ENCODE data around the gene CARMIL1.
"Not testable (repeated sequence)": the region's sequence is repeated elsewhere in the genome, so short reads cannot be mapped to it uniquely, and the experiment has no call there.

CARMIL1 gene

GRCh38 chr6:25414755-25415154, 135.6 kb downstream of the CARMIL1 start:
- no peak for DNase-seq

- DNase-seq: no peak
Measured at GRCh38 chr6:25415274-25415673, 136.1 kb downstream of the CARMIL1 start.

- no peak for DNase-seq
Measured at GRCh38 chr6:25415701-25416100, 136.5 kb downstream of the CARMIL1 start.

- no peak for DNase-seq
Measured at GRCh38 chr6:25417046-25417605, 138.0 kb downstream of the CARMIL1 start.

GRCh38 chr6:25418454-25419052, 139.4 kb downstream of the CARMIL1 start:
- DNase-seq: no peak

GRCh38 chr6:25419879-25420278, 140.7 kb downstream of the CARMIL1 start:
- DNase-seq: no peak

- DNase-seq: no peak
Measured at GRCh38 chr6:25423358-25423757, 144.2 kb downstream of the CARMIL1 start.

- DNase-seq: no peak
Measured at GRCh38 chr6:25424303-25424702, 145.1 kb downstream of the CARMIL1 start.

- no peak for DNase-seq
Measured at GRCh38 chr6:25427549-25427948, 148.4 kb downstream of the CARMIL1 start.

- no peak for DNase-seq
Measured at GRCh38 chr6:25428758-25429317, 149.7 kb downstream of the CARMIL1 start.

GRCh38 chr6:25431306-25431974, 152.3 kb downstream of the CARMIL1 start:
- DNase-seq: no peak

GRCh38 chr6:25431975-25432307, 152.8 kb downstream of the CARMIL1 start:
- DNase-seq: no peak

GRCh38 chr6:25434921-25435320, 155.7 kb downstream of the CARMIL1 start:
- DNase-seq: no peak

- DNase-seq: no peak
Measured at GRCh38 chr6:25435416-25435985, 156.3 kb downstream of the CARMIL1 start.

GRCh38 chr6:25436760-25437159, 157.6 kb downstream of the CARMIL1 start:
- DNase-seq: no peak

GRCh38 chr6:25439368-25439767, 160.2 kb downstream of the CARMIL1 start:
- DNase-seq: no peak

- DNase-seq: no peak
Measured at GRCh38 chr6:25441663-25442270, 162.6 kb downstream of the CARMIL1 start.

- DNase-seq: no peak
Measured at GRCh38 chr6:25442898-25443297, 163.7 kb downstream of the CARMIL1 start.

- DNase-seq: not testable (repeated sequence)
Measured at GRCh38 chr6:25444521-25444920, 165.3 kb downstream of the CARMIL1 start.

GRCh38 chr6:25446830-25447569, 167.8 kb downstream of the CARMIL1 start:
- DNase-seq: no peak

- no peak for DNase-seq
Measured at GRCh38 chr6:25447570-25447929, 168.4 kb downstream of the CARMIL1 start.

GRCh38 chr6:25448965-25449538, 169.9 kb downstream of the CARMIL1 start:
- DNase-seq: no peak

- DNase-seq: no peak
Measured at GRCh38 chr6:25449774-25450173, 170.6 kb downstream of the CARMIL1 start.
